HCT116 (cell line): Measurements from ENCODE around the gene GPRIN1. TPM values are rescaled to one million over a fixed set of nuclear protein-coding genes. Genes with fewer than 3 reads are reported as not detected.

ENCODE experiments used
- ATAC-seq: fragments of 200-7000 bp; cut with Tn5 transposase; 2 replicates; pipeline ENCODE4 v1.9.1; 2020; ENCODE audit warnings: mild to moderate bottlenecking, moderate library complexity
- BruUV-seq: library from RNA; stranded (reverse); fragments of 400-500 nt; replicated peaks from 2 replicates; lab custom pipeline; 2021; lab: Mats Ljungman, UMichigan
- CTCF ChIA-PET: fragments of 300-600 bp; sonication (Branson Sonifier 250); formaldehyde crosslinking; loops from one replicate; lab custom pipeline; 2021; ENCODE audit warnings: antibody characterized with exemption; lab: Charles Lee
- POLR2A ChIA-PET: fragments of 300-600, 350-600 bp; sonication (Branson Sonifier 250); formaldehyde crosslinking; loops from one replicate; lab custom pipeline; 2021; ENCODE audit warnings: antibody characterized with exemption; lab: Charles Lee
- RAD21 ChIA-PET, 2 experiments: fragments of 300-600 bp; sonication (Branson Sonifier 250); formaldehyde crosslinking; loops; one replicate each; lab custom pipeline; 2023; ENCODE audit warnings: low total read pairs in 2 of 2; ENCODE audit not compliant: uncharacterized antibody in 2 of 2, unreplicated experiment in 2 of 2, low non-redundant PET in 1 of 2; lab: Charles Lee
- DNase-seq: peaks from one replicate; pipeline ENCODE4 v3.0.0-alpha.2; 2010; ENCODE audit warnings: low read depth, low spot score
- H2AFZ ChIP-seq: fragments of 200-600 bp; shearing (Covaris generic), sonication (generic); 2 replicates; pipeline ENCODE4 v1.6.1; 2017; ENCODE audit warnings: low read depth, mixed run types, mixed read lengths, antibody characterized with exemption, low read length; ENCODE audit not compliant: poor library complexity, severe bottlenecking
- H3K27ac ChIP-seq: 2 replicates; pipeline ENCODE4 v1.5.1; 2012; ENCODE audit warnings: low read depth, low read length
- H3K27me3 ChIP-seq: fragments of 200-600 bp; sonication (generic); 2 replicates; pipeline ENCODE4 v1.6.1; 2016; ENCODE audit warnings: mixed run types, low read length, mixed read lengths; ENCODE audit not compliant: insufficient read depth
- H3K36me3 ChIP-seq, 2 experiments: fragments of 200-500 bp in 1 of 2; fragments of 200-600 bp in 1 of 2; sonication (Bioruptor generic) in 1 of 2; sonication (generic) in 1 of 2; 2 replicates each; pipeline versions ENCODE4 v1.5.1 to v1.6.1; 2014 to 2016; ENCODE audit warnings: low read length in 2 of 2, inconsistent platforms in 1 of 2, mixed read lengths in 1 of 2, mixed run types in 1 of 2; ENCODE audit not compliant: insufficient read depth in 2 of 2, control insufficient read depth in 1 of 2
- H3K4me1 ChIP-seq, 2 experiments: fragments of 200-600 bp in 1 of 2; sonication (generic) in 1 of 2; 2 replicates each; pipeline versions ENCODE4 v1.5.1 to v1.6.1; 2012 to 2017; ENCODE audit warnings: low read length in 2 of 2, inconsistent platforms in 1 of 2, mild to moderate bottlenecking in 1 of 2, mixed read lengths in 1 of 2, mixed run types in 1 of 2, moderate library complexity in 1 of 2; ENCODE audit not compliant: insufficient read depth in 2 of 2, control insufficient read depth in 1 of 2
- H3K4me2 ChIP-seq: fragments of 200-600 bp; sonication (generic); 2 replicates; pipeline ENCODE4 v1.6.1; 2017; ENCODE audit warnings: mixed run types, low read length, mixed read lengths
- H3K4me3 ChIP-seq, 2 experiments: fragments of 200-600 bp in 1 of 2; sonication (generic) in 1 of 2; replicated peaks in 1 of 2; 2 replicates each; pipeline ENCODE4 v1.5.1; 2011 to 2016; ENCODE audit warnings: low read length in 2 of 2, control low read depth in 1 of 2, low read depth in 1 of 2, mild to moderate bottlenecking in 1 of 2, mixed read lengths in 1 of 2, mixed run types in 1 of 2
- H3K79me2 ChIP-seq: fragments of 200-600 bp; sonication (generic); 2 replicates; pipeline ENCODE4 v1.6.1; 2017; ENCODE audit warnings: mild to moderate bottlenecking, mixed run types, low read length, moderate library complexity, mixed read lengths; ENCODE audit not compliant: insufficient read depth
- H3K9ac ChIP-seq: fragments of 200-600 bp; sonication (generic); 2 replicates; pipeline ENCODE4 v1.6.1; 2016; ENCODE audit warnings: low read length, mixed read lengths
- H3K9me2 ChIP-seq: fragments of 200-600 bp; sonication (generic), shearing (Covaris generic); 2 replicates; pipeline ENCODE4 v1.6.1; 2017; ENCODE audit warnings: mixed run types, mild to moderate bottlenecking, moderate library complexity; ENCODE audit not compliant: insufficient read depth
- H3K9me3 ChIP-seq, 2 experiments: fragments of 200-500 bp in 1 of 2; fragments of 200-600 bp in 1 of 2; sonication (Bioruptor generic) in 1 of 2; sonication (generic) in 1 of 2; 2 replicates each; pipeline ENCODE4 v1.6.1; 2014 to 2017; ENCODE audit warnings: low read length in 2 of 2, mixed read lengths in 2 of 2, inconsistent platforms in 1 of 2, low read depth in 1 of 2, mild to moderate bottlenecking in 1 of 2, mixed run types in 1 of 2, moderate library complexity in 1 of 2; ENCODE audit not compliant: control insufficient read depth in 1 of 2, insufficient read depth in 1 of 2
- H4K20me1 ChIP-seq: fragments of 200-600 bp; sonication (generic), shearing (Covaris generic); 2 replicates; pipeline ENCODE4 v1.6.1; 2017; ENCODE audit warnings: mixed run types, mild to moderate bottlenecking, moderate library complexity; ENCODE audit not compliant: insufficient read depth
- CBX3 ChIP-seq: IDR thresholded peaks from 2 replicates; pipeline ENCODE4 v1.6.1; 2012; ENCODE audit warnings: low read depth
- EGR1 ChIP-seq: IDR thresholded peaks from 2 replicates; pipeline ENCODE4 v1.6.1; 2012; ENCODE audit warnings: low read depth
- ELF1 ChIP-seq: IDR thresholded peaks from 2 replicates; pipeline ENCODE4 v1.6.1; 2012; ENCODE audit warnings: low read depth, borderline replicate concordance
- EZH2phosphoT487 ChIP-seq: fragments of 200-600 bp; IDR thresholded peaks from 2 replicates; pipeline ENCODE4 v1.6.1; 2018; ENCODE audit warnings: antibody characterized with exemption, borderline replicate concordance
- FOSL1 ChIP-seq: IDR thresholded peaks from 2 replicates; pipeline ENCODE4 v1.6.1; 2012; ENCODE audit warnings: low read depth
- JUND ChIP-seq: IDR thresholded peaks from 2 replicates; pipeline ENCODE4 v1.6.1; 2012
- RAD21 ChIP-seq: IDR thresholded peaks from 2 replicates; pipeline ENCODE4 v1.6.1; 2012; ENCODE audit warnings: low read depth, mild to moderate bottlenecking
- SP1 ChIP-seq: IDR thresholded peaks from 2 replicates; pipeline ENCODE4 v1.6.1; 2012; ENCODE audit warnings: low read depth
- YY1 ChIP-seq: IDR thresholded peaks from 2 replicates; pipeline ENCODE4 v1.6.1; 2011; ENCODE audit warnings: low read length, low read depth, moderate library complexity, mild to moderate bottlenecking; ENCODE audit not compliant: insufficient replicate concordance; ENCODE audit errors: extremely low read depth
- intact Hi-C: fragments of 100-400 bp; cut with micrococcal nuclease; formaldehyde crosslinking; loops from 2 replicates; pipeline ENCODE4 v1.10.0; 2022
- total RNA-seq: library from RNA; stranded (reverse); gene quantifications from one replicate; pipeline ENCODE4 v1.2.1, GENCODE V29; 2021; ENCODE audit not compliant: unreplicated experiment
- TF ChIP-seq, protein P1 (sequence below): IDR thresholded peaks from 2 replicates; pipeline ENCODE4 v1.6.1; 2012; ENCODE audit warnings: low read depth
- TF ChIP-seq, protein P2 (sequence below): IDR thresholded peaks from 2 replicates; pipeline ENCODE4 v1.6.1; 2012
- TF ChIP-seq, protein P3 (sequence below): IDR thresholded peaks from 2 replicates; pipeline ENCODE4 v1.6.1; 2011; ENCODE audit warnings: mild to moderate bottlenecking, low read length, moderate library complexity; ENCODE audit not compliant: insufficient replicate concordance; ENCODE audit errors: extremely low read depth

GPRIN1 gene
- total RNA-seq, 1 experiment from 2014 or later, result 14.2 TPM

DNA sequence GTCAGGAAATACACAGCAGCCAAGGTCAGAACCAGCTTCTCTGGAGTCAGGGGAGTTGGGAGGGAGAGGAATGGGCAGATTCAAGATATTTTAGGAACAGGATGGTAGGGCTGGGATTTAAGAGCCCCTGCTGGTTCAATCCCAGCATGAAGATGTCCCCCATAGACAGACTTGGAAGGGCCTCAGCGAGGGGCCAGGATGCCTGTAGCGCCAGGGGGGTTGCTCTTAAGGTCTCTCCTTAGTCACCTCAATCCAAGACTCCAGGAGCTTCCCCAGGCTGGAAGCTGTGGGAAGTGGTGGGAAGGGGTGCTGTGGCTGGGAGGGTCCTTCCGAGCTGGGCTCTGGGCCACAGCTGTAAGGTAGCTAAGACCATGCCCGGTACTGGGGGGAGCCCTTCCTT, 29.3 kb upstream of the GPRIN1 start:
- Histone ChIP-seq H3K4me3 (no peak overlapping the region), H4K20me1 (no peaks in the 10 kb centered on the region), H3K36me3 (no peaks in the 10 kb centered on the region), H3K9me2 (no peaks in the 10 kb centered on the region), H3K9ac (no peak overlapping the region), H2AFZ (no peak overlapping the region), H3K27ac (no peak overlapping the region), H3K9me3 (no peaks in the 10 kb centered on the region), H3K27me3 (no peaks in the 10 kb centered on the region), H3K4me1 (peaks cover 2 to 13% of the 10 kb centered on the region in 2 experiments; a peak in 3 of 4 replicates), H3K4me2 (no peak overlapping the region), H3K79me2 (no peaks in the 10 kb centered on the region)
- TF ChIP-seq, protein P1, sequence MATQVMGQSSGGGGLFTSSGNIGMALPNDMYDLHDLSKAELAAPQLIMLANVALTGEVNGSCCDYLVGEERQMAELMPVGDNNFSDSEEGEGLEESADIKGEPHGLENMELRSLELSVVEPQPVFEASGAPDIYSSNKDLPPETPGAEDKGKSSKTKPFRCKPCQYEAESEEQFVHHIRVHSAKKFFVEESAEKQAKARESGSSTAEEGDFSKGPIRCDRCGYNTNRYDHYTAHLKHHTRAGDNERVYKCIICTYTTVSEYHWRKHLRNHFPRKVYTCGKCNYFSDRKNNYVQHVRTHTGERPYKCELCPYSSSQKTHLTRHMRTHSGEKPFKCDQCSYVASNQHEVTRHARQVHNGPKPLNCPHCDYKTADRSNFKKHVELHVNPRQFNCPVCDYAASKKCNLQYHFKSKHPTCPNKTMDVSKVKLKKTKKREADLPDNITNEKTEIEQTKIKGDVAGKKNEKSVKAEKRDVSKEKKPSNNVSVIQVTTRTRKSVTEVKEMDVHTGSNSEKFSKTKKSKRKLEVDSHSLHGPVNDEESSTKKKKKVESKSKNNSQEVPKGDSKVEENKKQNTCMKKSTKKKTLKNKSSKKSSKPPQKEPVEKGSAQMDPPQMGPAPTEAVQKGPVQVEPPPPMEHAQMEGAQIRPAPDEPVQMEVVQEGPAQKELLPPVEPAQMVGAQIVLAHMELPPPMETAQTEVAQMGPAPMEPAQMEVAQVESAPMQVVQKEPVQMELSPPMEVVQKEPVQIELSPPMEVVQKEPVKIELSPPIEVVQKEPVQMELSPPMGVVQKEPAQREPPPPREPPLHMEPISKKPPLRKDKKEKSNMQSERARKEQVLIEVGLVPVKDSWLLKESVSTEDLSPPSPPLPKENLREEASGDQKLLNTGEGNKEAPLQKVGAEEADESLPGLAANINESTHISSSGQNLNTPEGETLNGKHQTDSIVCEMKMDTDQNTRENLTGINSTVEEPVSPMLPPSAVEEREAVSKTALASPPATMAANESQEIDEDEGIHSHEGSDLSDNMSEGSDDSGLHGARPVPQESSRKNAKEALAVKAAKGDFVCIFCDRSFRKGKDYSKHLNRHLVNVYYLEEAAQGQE, result no peak
- TF ChIP-seq EZH2phosphoT487 (no peak), ELF1 (no peak), CBX3 (no peak), RAD21 (no peak), SP1 (no peak), JUND (no peak), YY1 (no peak), FOSL1 (no peak), EGR1 (no peak)
- TF ChIP-seq, protein P2, sequence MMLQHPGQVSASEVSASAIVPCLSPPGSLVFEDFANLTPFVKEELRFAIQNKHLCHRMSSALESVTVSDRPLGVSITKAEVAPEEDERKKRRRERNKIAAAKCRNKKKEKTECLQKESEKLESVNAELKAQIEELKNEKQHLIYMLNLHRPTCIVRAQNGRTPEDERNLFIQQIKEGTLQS, result no peak
- TF ChIP-seq, protein P3, sequence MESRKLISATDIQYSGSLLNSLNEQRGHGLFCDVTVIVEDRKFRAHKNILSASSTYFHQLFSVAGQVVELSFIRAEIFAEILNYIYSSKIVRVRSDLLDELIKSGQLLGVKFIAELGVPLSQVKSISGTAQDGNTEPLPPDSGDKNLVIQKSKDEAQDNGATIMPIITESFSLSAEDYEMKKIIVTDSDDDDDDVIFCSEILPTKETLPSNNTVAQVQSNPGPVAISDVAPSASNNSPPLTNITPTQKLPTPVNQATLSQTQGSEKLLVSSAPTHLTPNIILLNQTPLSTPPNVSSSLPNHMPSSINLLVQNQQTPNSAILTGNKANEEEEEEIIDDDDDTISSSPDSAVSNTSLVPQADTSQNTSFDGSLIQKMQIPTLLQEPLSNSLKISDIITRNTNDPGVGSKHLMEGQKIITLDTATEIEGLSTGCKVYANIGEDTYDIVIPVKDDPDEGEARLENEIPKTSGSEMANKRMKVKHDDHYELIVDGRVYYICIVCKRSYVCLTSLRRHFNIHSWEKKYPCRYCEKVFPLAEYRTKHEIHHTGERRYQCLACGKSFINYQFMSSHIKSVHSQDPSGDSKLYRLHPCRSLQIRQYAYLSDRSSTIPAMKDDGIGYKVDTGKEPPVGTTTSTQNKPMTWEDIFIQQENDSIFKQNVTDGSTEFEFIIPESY, result no peak
- ChIA-PET POLR2A (no interaction called here), CTCF (no interaction called here), RAD21 (no interaction called here)
- BruUV-seq, result no TSS peak
- DNase-seq, result no peak
- ATAC-seq, result no peak
- intact Hi-C loops, result no loop called here
